ENCODE results near the gene GCH1.
"Not testable (repeated sequence)": the region's sequence is repeated elsewhere in the genome, so short reads cannot be mapped to it uniquely, and the experiment has no call there.

The GCH1 gene

GRCh38 chr14:54908190-54908589 lies 5.6 kb upstream of the GCH1 start:
- no peak for DNase-seq (ENCODE audit: low read depth in 2 of 2)

GRCh38 chr14:54906075-54906474 lies 3.4 kb upstream of the GCH1 start:
- DNase-seq (ENCODE audit: low read depth in 2 of 2), result no peak

GRCh38 chr14:54902143-54902520 lies 494 bp downstream of the GCH1 start:
- DNase-seq (ENCODE audit: low read depth in 2 of 2), result peak; percentile 54 to 64

- no peak for DNase-seq (ENCODE audit: low read depth in 2 of 2)
Measured at GRCh38 chr14:54901380-54902142, 1.1 kb downstream of the GCH1 start.

GRCh38 chr14:54899573-54899972 lies 3.1 kb downstream of the GCH1 start:
- DNase-seq (ENCODE audit: low read depth in 2 of 2), result no peak

GRCh38 chr14:54897809-54898555 lies 4.6 kb downstream of the GCH1 start:
- not testable (repeated sequence) for DNase-seq (ENCODE audit: low read depth in 2 of 2)

- DNase-seq (ENCODE audit: low read depth in 2 of 2), result no peak
Measured at GRCh38 chr14:54895683-54896082, 6.9 kb downstream of the GCH1 start.

GRCh38 chr14:54894995-54895394 lies 7.6 kb downstream of the GCH1 start:
- no peak for DNase-seq (ENCODE audit: low read depth in 2 of 2)

- DNase-seq (ENCODE audit: low read depth in 2 of 2), result no peak
Measured at GRCh38 chr14:54893151-54893760, 9.4 kb downstream of the GCH1 start.

- DNase-seq (ENCODE audit: low read depth in 2 of 2), result no peak
Measured at GRCh38 chr14:54891471-54892245, 11.0 kb downstream of the GCH1 start.

GRCh38 chr14:54890788-54891187 lies 11.8 kb downstream of the GCH1 start:
- no peak for DNase-seq (ENCODE audit: low read depth in 2 of 2)

- no peak for DNase-seq (ENCODE audit: low read depth in 2 of 2)
Measured at GRCh38 chr14:54889919-54890318, 12.7 kb downstream of the GCH1 start.

GRCh38 chr14:54882521-54882920 lies 20.1 kb downstream of the GCH1 start:
- no peak for DNase-seq (ENCODE audit: low read depth in 2 of 2)

GRCh38 chr14:54881761-54882401 lies 20.7 kb downstream of the GCH1 start:
- no peak for DNase-seq (ENCODE audit: low read depth in 2 of 2)

- no peak for DNase-seq (ENCODE audit: low read depth in 2 of 2)
Measured at GRCh38 chr14:54881235-54881760, 21.3 kb downstream of the GCH1 start.

GRCh38 chr14:54877703-54878021 lies 25.0 kb downstream of the GCH1 start:
- no peak for DNase-seq (ENCODE audit: low read depth in 2 of 2)

GRCh38 chr14:54877015-54877702 lies 25.5 kb downstream of the GCH1 start:
- no peak for DNase-seq (ENCODE audit: low read depth in 2 of 2)

- not testable (repeated sequence) for DNase-seq (ENCODE audit: low read depth in 2 of 2)
Measured at GRCh38 chr14:54875648-54876047, 27.0 kb downstream of the GCH1 start.

- not testable (repeated sequence) for DNase-seq (ENCODE audit: low read depth in 2 of 2)
Measured at GRCh38 chr14:54870154-54871090, 32.2 kb downstream of the GCH1 start.

GRCh38 chr14:54867011-54867410 lies 35.6 kb downstream of the GCH1 start:
- no peak for DNase-seq (ENCODE audit: low read depth in 2 of 2)

Measured in stimulated activated CD8-positive, alpha-beta memory T cell treated with anti-CD3 and anti-CD28 coated beads, Interleukin-7, amount 100 ng/mL, for 1 hour (primary cell).